H9 (cell line): ENCODE results near the gene RASL10B. TPM values are rescaled to one million over a fixed set of nuclear protein-coding genes. Genes with fewer than 3 reads are reported as not detected.

ENCODE experiments used
- DNase-seq: peaks from one replicate; pipeline ENCODE4 v3.0.0-alpha.2; 2017
- H2AFZ ChIP-seq: one replicate; pipeline ENCODE4 v1.6.1; 2013; ENCODE audit warnings: mild to moderate bottlenecking, low read length, control low read depth, moderate library complexity
- H2AK5ac ChIP-seq: 2 replicates; pipeline ENCODE4 v1.6.1; 2013; ENCODE audit warnings: low read length, control low read depth, mixed read lengths; ENCODE audit not compliant: insufficient read length
- H2BK120ac ChIP-seq: one replicate; pipeline ENCODE4 v1.6.1; 2013; ENCODE audit warnings: low read depth, mild to moderate bottlenecking, low read length, control low read depth, inconsistent platforms; ENCODE audit not compliant: poor library complexity, severe bottlenecking
- H2BK12ac ChIP-seq: 2 replicates; pipeline ENCODE4 v1.6.1; 2013; ENCODE audit warnings: low read length, control low read depth, mixed read lengths, low read depth; ENCODE audit not compliant: insufficient read length
- H2BK15ac ChIP-seq: 2 replicates; pipeline ENCODE4 v1.6.1; 2013; ENCODE audit warnings: low read depth, low read length, control low read depth
- H2BK20ac ChIP-seq: one replicate; pipeline ENCODE4 v1.6.1; 2013; ENCODE audit warnings: low read depth, mild to moderate bottlenecking, low read length, control low read depth, inconsistent platforms; ENCODE audit not compliant: poor library complexity, severe bottlenecking
- H2BK5ac ChIP-seq: 2 replicates; pipeline ENCODE4 v1.6.1; 2013; ENCODE audit warnings: low read length, control low read depth, mixed read lengths; ENCODE audit not compliant: insufficient read length
- H3K14ac ChIP-seq: 2 replicates; pipeline ENCODE4 v1.6.1; 2013; ENCODE audit warnings: low read length, control low read depth; ENCODE audit not compliant: insufficient read depth
- H3K18ac ChIP-seq: 2 replicates; pipeline ENCODE4 v1.6.1; 2013; ENCODE audit warnings: low read depth, mild to moderate bottlenecking, mixed read lengths, low read length, control low read depth; ENCODE audit not compliant: insufficient read length
- H3K23ac ChIP-seq: 2 replicates; pipeline ENCODE4 v1.6.1; 2013; ENCODE audit warnings: low read length, control low read depth, mixed read lengths, low read depth; ENCODE audit not compliant: insufficient read length
- H3K23me2 ChIP-seq: 2 replicates; pipeline ENCODE4 v1.6.1; 2013; ENCODE audit warnings: low read depth, mild to moderate bottlenecking, mixed read lengths, low read length, control low read depth; ENCODE audit not compliant: insufficient read length, poor library complexity, severe bottlenecking
- H3K27ac ChIP-seq: 2 replicates; pipeline ENCODE4 v1.5.1; 2013; ENCODE audit warnings: low read length, control low read depth, mixed read lengths, low read depth; ENCODE audit not compliant: insufficient read length
- H3K27me3 ChIP-seq: 2 replicates; pipeline ENCODE4 v1.6.1; 2013; ENCODE audit warnings: low read length, control low read depth, inconsistent platforms; ENCODE audit not compliant: insufficient read depth
- H3K4ac ChIP-seq: 2 replicates; pipeline ENCODE4 v1.6.1; 2013; ENCODE audit warnings: low read depth, mild to moderate bottlenecking, control low read depth, inconsistent platforms, low read length, moderate library complexity
- H3K4me1 ChIP-seq: 2 replicates; pipeline ENCODE4 v1.6.1; 2013; ENCODE audit warnings: low read length, control low read depth, inconsistent platforms; ENCODE audit not compliant: insufficient read depth
- H3K4me2 ChIP-seq: 2 replicates; pipeline ENCODE4 v1.6.1; 2013; ENCODE audit warnings: low read length, control low read depth, mixed read lengths; ENCODE audit not compliant: insufficient read length, insufficient read depth
- H3K56ac ChIP-seq: 2 replicates; pipeline ENCODE4 v1.6.1; 2013; ENCODE audit warnings: low read depth, mild to moderate bottlenecking, mixed read lengths, low read length, control low read depth; ENCODE audit not compliant: insufficient read length
- H3K79me1 ChIP-seq: 2 replicates; pipeline ENCODE4 v1.6.1; 2013; ENCODE audit warnings: low read depth, mild to moderate bottlenecking, moderate library complexity, low read length, control low read depth, inconsistent platforms; ENCODE audit not compliant: insufficient read depth, poor library complexity, severe bottlenecking
- H3K79me2 ChIP-seq: 2 replicates; pipeline ENCODE4 v1.6.1; 2013; ENCODE audit warnings: low read length, control low read depth, inconsistent platforms; ENCODE audit not compliant: insufficient read depth
- H3K9ac ChIP-seq: 2 replicates; pipeline ENCODE4 v1.6.1; 2013; ENCODE audit warnings: low read length, control low read depth, mixed read lengths; ENCODE audit not compliant: insufficient read length; ENCODE audit errors: extremely low read depth
- H3K9me3 ChIP-seq: one replicate; pipeline ENCODE4 v1.6.1; 2013; ENCODE audit warnings: low read depth, low read length, inconsistent platforms; ENCODE audit not compliant: control insufficient read depth
- H3T11ph ChIP-seq: one replicate; pipeline ENCODE4 v1.6.1; 2013; ENCODE audit warnings: mild to moderate bottlenecking, low read length, control low read depth, inconsistent platforms
- H4K20me1 ChIP-seq: one replicate; pipeline ENCODE4 v1.6.1; 2013; ENCODE audit not compliant: control insufficient read depth, insufficient read length, insufficient read depth
- H4K5ac ChIP-seq: 2 replicates; pipeline ENCODE4 v1.6.1; 2013; ENCODE audit warnings: low read depth, mild to moderate bottlenecking, mixed read lengths, low read length, control low read depth; ENCODE audit not compliant: insufficient read length
- H4K8ac ChIP-seq: replicated peaks from 2 replicates; pipeline ENCODE4 v1.6.1; 2013; ENCODE audit warnings: low read length, control low read depth, mixed read lengths, low read depth; ENCODE audit not compliant: insufficient read length
- H4K91ac ChIP-seq: 2 replicates; pipeline ENCODE4 v1.6.1; 2013; ENCODE audit warnings: low read depth, mild to moderate bottlenecking, moderate library complexity, mixed read lengths, low read length, control low read depth; ENCODE audit not compliant: insufficient read length
- H3K27ac Mint-ChIP-seq, 3 experiments: 2 replicates in 2 of 3; 3 replicates in 1 of 3; pipeline ENCODE4 v1.8.0; 2020 to 2021; ENCODE audit warnings: mixed read lengths in 3 of 3, mild to moderate bottlenecking in 1 of 3, moderate library complexity in 1 of 3
- H3K27me3 Mint-ChIP-seq: 2 replicates; pipeline ENCODE4 v1.8.0; 2021; ENCODE audit warnings: low read depth, mild to moderate bottlenecking, moderate library complexity, mixed read lengths
- H3K36me3 Mint-ChIP-seq, 3 experiments: 2 replicates in 2 of 3; 3 replicates in 1 of 3; pipeline ENCODE4 v1.8.0; 2020 to 2021; ENCODE audit warnings: low read depth in 3 of 3, mixed read lengths in 3 of 3; ENCODE audit not compliant: insufficient read depth in 1 of 3
- H3K4me1 Mint-ChIP-seq, 2 experiments: 2 replicates each; pipeline ENCODE4 v1.8.0; 2020; ENCODE audit warnings: mixed read lengths in 2 of 2
- H3K4me3 Mint-ChIP-seq, 2 experiments: 2 replicates in 1 of 2; 3 replicates in 1 of 2; pipeline ENCODE4 v1.8.0; 2020 to 2021; ENCODE audit warnings: mild to moderate bottlenecking in 2 of 2, mixed read lengths in 2 of 2, moderate library complexity in 1 of 2
- H3K9me3 Mint-ChIP-seq, 2 experiments: 2 replicates in 1 of 2; 3 replicates in 1 of 2; pipeline ENCODE4 v1.8.0; 2020; ENCODE audit warnings: mild to moderate bottlenecking in 2 of 2, mixed read lengths in 2 of 2, moderate library complexity in 1 of 2
- WGBS: extraction: QIAGEN DNeasy Blood & Tissue Kit; methylation state at CpG from one replicate; pipeline ENCODE4 v1.1.7; 2013; ENCODE audit warnings: missing lambda C conversion rate, low lambda C conversion rate, mixed read lengths; ENCODE audit not compliant: insufficient read length; ENCODE audit errors: extremely low coverage; 5-methylcytosine and 5-hydroxymethylcytosine counted together
- total RNA-seq: library from RNA; stranded (reverse); gene quantifications from 2 replicates; pipeline ENCODE4 v1.2.1, GENCODE V29; 2021
- TF ChIP-seq, protein P1 (sequence below): fragments of 200-600 bp; sonication (generic); conservative IDR thresholded peaks from 3 replicates; pipeline ENCODE4 v1.8.0; 2021; ENCODE audit warnings: antibody characterized with exemption, mild to moderate bottlenecking

The RASL10B gene
- total RNA-seq, 1 experiment from 2014 or later = 15.9 TPM

DNA sequence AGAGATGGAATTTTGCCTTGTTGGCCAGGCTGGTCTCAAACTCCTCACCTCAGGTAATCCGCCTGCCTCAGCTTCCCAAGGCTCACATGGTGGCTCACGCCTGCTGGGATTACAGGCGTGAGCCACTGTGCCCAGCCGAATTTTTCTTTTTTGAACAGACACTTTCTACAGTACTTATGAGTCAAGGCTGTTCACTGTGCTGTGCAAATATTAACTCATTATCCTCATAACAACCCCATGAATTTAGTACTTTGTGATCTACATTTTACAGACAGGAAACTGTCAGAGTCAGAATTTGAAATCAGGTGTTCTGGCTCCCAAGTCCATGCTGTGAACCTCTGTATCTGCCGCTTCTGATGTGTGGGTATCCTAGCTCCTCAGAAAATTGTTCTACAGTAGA lies 25.7 kb upstream of the RASL10B start:
- Mint-ChIP-seq H3K36me3 (peaks cover 11 to 28% (median 20%) of the 10 kb centered on the region in 3 experiments), H3K27ac (no peak overlapping the region), H3K4me1 (no peaks in the 10 kb centered on the region), H3K9me3 (no peaks in the 10 kb centered on the region; a peak in 1 of 5 replicates), H3K4me3 (no peak overlapping the region), H3K27me3 (no peaks in the 10 kb centered on the region)
- no peak overlapping the region for H3K14ac ChIP-seq
- H3K4me1 ChIP-seq = no peaks in the 10 kb centered on the region
- no peak overlapping the region for H3K18ac ChIP-seq
- H3K27me3 ChIP-seq = no peaks in the 10 kb centered on the region
- H3K9ac ChIP-seq = no peak overlapping the region
- H3K23me2 ChIP-seq = no peaks in the 10 kb centered on the region
- H3K79me1 ChIP-seq = no peaks in the 10 kb centered on the region
- TF ChIP-seq, protein P1, sequence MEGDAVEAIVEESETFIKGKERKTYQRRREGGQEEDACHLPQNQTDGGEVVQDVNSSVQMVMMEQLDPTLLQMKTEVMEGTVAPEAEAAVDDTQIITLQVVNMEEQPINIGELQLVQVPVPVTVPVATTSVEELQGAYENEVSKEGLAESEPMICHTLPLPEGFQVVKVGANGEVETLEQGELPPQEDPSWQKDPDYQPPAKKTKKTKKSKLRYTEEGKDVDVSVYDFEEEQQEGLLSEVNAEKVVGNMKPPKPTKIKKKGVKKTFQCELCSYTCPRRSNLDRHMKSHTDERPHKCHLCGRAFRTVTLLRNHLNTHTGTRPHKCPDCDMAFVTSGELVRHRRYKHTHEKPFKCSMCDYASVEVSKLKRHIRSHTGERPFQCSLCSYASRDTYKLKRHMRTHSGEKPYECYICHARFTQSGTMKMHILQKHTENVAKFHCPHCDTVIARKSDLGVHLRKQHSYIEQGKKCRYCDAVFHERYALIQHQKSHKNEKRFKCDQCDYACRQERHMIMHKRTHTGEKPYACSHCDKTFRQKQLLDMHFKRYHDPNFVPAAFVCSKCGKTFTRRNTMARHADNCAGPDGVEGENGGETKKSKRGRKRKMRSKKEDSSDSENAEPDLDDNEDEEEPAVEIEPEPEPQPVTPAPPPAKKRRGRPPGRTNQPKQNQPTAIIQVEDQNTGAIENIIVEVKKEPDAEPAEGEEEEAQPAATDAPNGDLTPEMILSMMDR = no peak
- no peak overlapping the region for H4K91ac ChIP-seq
- DNase-seq = no peak
- H4K5ac ChIP-seq = no peak overlapping the region
- no peaks in the 10 kb centered on the region for H4K20me1 ChIP-seq
- H2AFZ ChIP-seq = no peak overlapping the region
- no peak overlapping the region for H3K23ac ChIP-seq
- H2BK12ac ChIP-seq = no peak overlapping the region
- no peak overlapping the region for H3K4ac ChIP-seq
- H2BK15ac ChIP-seq = no peak overlapping the region
- WGBS = no CpG with 5 or more reads among the region's 5 CpGs
- no peaks in the 10 kb centered on the region for H3K9me3 ChIP-seq
- no peak overlapping the region for H3K4me2 ChIP-seq
- no peak overlapping the region for H2BK5ac ChIP-seq
- H2AK5ac ChIP-seq = no peak overlapping the region
- H3T11ph ChIP-seq = no peak overlapping the region
- no peak overlapping the region for H3K27ac ChIP-seq
- H2BK120ac ChIP-seq = no peak overlapping the region
- H3K56ac ChIP-seq = no peak overlapping the region
- no peak overlapping the region for H4K8ac ChIP-seq
- no peaks in the 10 kb centered on the region for H3K79me2 ChIP-seq
- no peak overlapping the region for H2BK20ac ChIP-seq
